H1 (cell line): Measurements from ENCODE around the gene PSMC3IP. TPM values are rescaled to one million over a fixed set of nuclear protein-coding genes. Genes with fewer than 3 reads are reported as not detected.

Source experiments
- CTCF ChIA-PET: fragments of 300-600 bp; sonication (Branson Sonifier 250); formaldehyde crosslinking; loops from one replicate; lab custom pipeline; 2021; ENCODE audit not compliant: partially characterized antibody; lab: Charles Lee
- POLR2A ChIA-PET: fragments of 300-600 bp; sonication (Branson Sonifier 250); formaldehyde crosslinking; loops from one replicate; lab custom pipeline; 2021; ENCODE audit warnings: inconsistent platforms; ENCODE audit not compliant: partially characterized antibody; lab: Charles Lee
- DNase-seq, 2 experiments: peaks; one replicate each; pipeline versions ENCODE4 v3.0.0 to v3.0.0-alpha.2; 2010 to 2022; ENCODE audit warnings: low spot score in 2 of 2, low read depth in 1 of 2, mixed read lengths in 1 of 2
- FAIRE-seq: peaks from 2 replicates; lab custom pipeline; 2011; peaks lifted over from hg19 to GRCh38; lab: Jason Lieb, UNC
- H2AFZ ChIP-seq: 2 replicates; pipeline ENCODE4 v1.8.1; 2012; ENCODE audit warnings: low read length, inconsistent platforms
- H2AK5ac ChIP-seq: 2 replicates; pipeline ENCODE4 v1.6.1; 2013; ENCODE audit warnings: low read depth, low read length
- H2BK120ac ChIP-seq: replicated peaks from 2 replicates; pipeline ENCODE3; 2013; ENCODE audit warnings: low read depth, low read length, inconsistent platforms
- H2BK12ac ChIP-seq: 2 replicates; pipeline ENCODE4 v1.6.1; 2013; ENCODE audit warnings: low read depth, low read length
- H2BK15ac ChIP-seq: 2 replicates; pipeline ENCODE4 v1.6.1; 2013; ENCODE audit warnings: low read length
- H2BK20ac ChIP-seq: 2 replicates; pipeline ENCODE4 v1.6.1; 2013; ENCODE audit warnings: low read length
- H2BK5ac ChIP-seq: 2 replicates; pipeline ENCODE4 v1.6.1; 2013; ENCODE audit warnings: low read depth, low read length
- H3K14ac ChIP-seq: 2 replicates; pipeline ENCODE4 v1.6.1; 2013; ENCODE audit warnings: inconsistent platforms; ENCODE audit not compliant: insufficient read length
- H3K18ac ChIP-seq: 2 replicates; pipeline ENCODE4 v1.6.1; 2013; ENCODE audit warnings: low read length; ENCODE audit errors: extremely low read depth
- H3K23ac ChIP-seq: 2 replicates; pipeline ENCODE4 v1.6.1; 2013; ENCODE audit warnings: inconsistent platforms; ENCODE audit not compliant: insufficient read length
- H3K23me2 ChIP-seq: 2 replicates; pipeline ENCODE4 v1.6.1; 2013; ENCODE audit warnings: low read depth, low read length
- H3K27ac ChIP-seq: 2 replicates; pipeline ENCODE4 v1.6.1; 2011; ENCODE audit warnings: low read depth, low read length, inconsistent platforms
- H3K27me3 ChIP-seq, 4 experiments: replicated peaks in 1 of 4; 1 replicate in 1 of 4; 2 replicates in 3 of 4; pipeline versions ENCODE4 v1.6.1 to v1.8.1; 2011 to 2013; ENCODE audit warnings: low read length in 3 of 4, mild to moderate bottlenecking in 3 of 4, inconsistent platforms in 2 of 4, mixed read lengths in 2 of 4, moderate library complexity in 1 of 4; ENCODE audit not compliant: control insufficient read depth in 3 of 4, insufficient read depth in 3 of 4; ENCODE audit errors: extremely low read depth in 1 of 4
- H3K36me3 ChIP-seq, 4 experiments: 2 replicates each; pipeline versions ENCODE4 v1.6.1 to v1.8.1; 2011 to 2013; ENCODE audit warnings: mild to moderate bottlenecking in 4 of 4, low read length in 3 of 4, moderate library complexity in 2 of 4, control low read depth in 1 of 4, inconsistent platforms in 1 of 4; ENCODE audit not compliant: insufficient read depth in 4 of 4, control insufficient read depth in 2 of 4
- H3K4ac ChIP-seq: replicated peaks from 2 replicates; pipeline ENCODE3; 2013; ENCODE audit warnings: low read length, low read depth, mixed read lengths, inconsistent platforms; ENCODE audit not compliant: insufficient read length
- H3K4me1 ChIP-seq, 4 experiments: replicated peaks in 1 of 4; 1 replicate in 1 of 4; 2 replicates in 3 of 4; pipeline versions ENCODE4 v1.6.1 to v1.8.1; 2011 to 2013; ENCODE audit warnings: low read length in 3 of 4, inconsistent platforms in 2 of 4, mixed read lengths in 1 of 4; ENCODE audit not compliant: insufficient read depth in 4 of 4, control insufficient read depth in 3 of 4
- H3K4me2 ChIP-seq, 2 experiments: 2 replicates each; pipeline versions ENCODE4 v1.6.1 to v1.8.1; 2011 to 2013; ENCODE audit warnings: low read depth in 2 of 2, low read length in 2 of 2, control low read depth in 1 of 2, inconsistent platforms in 1 of 2, mild to moderate bottlenecking in 1 of 2; ENCODE audit not compliant: insufficient read depth in 1 of 2
- H3K4me3 ChIP-seq, 4 experiments: fragments of 200-600, 300-600 bp in 1 of 4; sonication (generic), shearing (Covaris generic), sonication (Bioruptor Twin) in 1 of 4; 2 replicates each; pipeline versions ENCODE4 v1.5.1 to v1.8.1; 2011 to 2016; ENCODE audit warnings: low read length in 4 of 4, low read depth in 3 of 4, control low read depth in 2 of 4, inconsistent platforms in 2 of 4, mild to moderate bottlenecking in 2 of 4, mixed read lengths in 1 of 4, moderate library complexity in 1 of 4; ENCODE audit not compliant: insufficient read depth in 2 of 4; ENCODE audit errors: extremely low read depth in 1 of 4
- H3K56ac ChIP-seq: replicated peaks from 2 replicates; pipeline ENCODE3; 2013; ENCODE audit warnings: low read depth, mild to moderate bottlenecking, mixed read lengths, low read length, inconsistent platforms; ENCODE audit not compliant: insufficient read length
- H3K79me1 ChIP-seq: 2 replicates; pipeline ENCODE4 v1.6.1; 2013; ENCODE audit warnings: low read depth, low read length, control low read depth
- H3K79me2 ChIP-seq, 2 experiments: 2 replicates each; pipeline versions ENCODE4 v1.6.1 to v1.8.1; 2012 to 2013; ENCODE audit warnings: low read length in 2 of 2, mild to moderate bottlenecking in 2 of 2, inconsistent platforms in 1 of 2; ENCODE audit not compliant: insufficient read depth in 2 of 2, control insufficient read depth in 1 of 2
- H3K9ac ChIP-seq, 4 experiments: replicated peaks in 1 of 4; 1 replicate in 1 of 4; 2 replicates in 3 of 4; pipeline versions ENCODE4 v1.6.1 to v1.8.1; 2011 to 2013; ENCODE audit warnings: low read depth in 3 of 4, low read length in 3 of 4, control low read depth in 2 of 4, mild to moderate bottlenecking in 2 of 4, moderate library complexity in 2 of 4, inconsistent platforms in 1 of 4; ENCODE audit errors: extremely low read depth in 1 of 4
- H3K9me3 ChIP-seq, 2 experiments: 2 replicates each; pipeline versions ENCODE4 v1.6.1 to v1.8.1; 2012 to 2013; ENCODE audit warnings: mild to moderate bottlenecking in 2 of 2, moderate library complexity in 2 of 2, control low read depth in 1 of 2, inconsistent platforms in 1 of 2, low read depth in 1 of 2, low read length in 1 of 2, mixed read lengths in 1 of 2; ENCODE audit not compliant: insufficient read depth in 2 of 2
- H4K20me1 ChIP-seq, 2 experiments: replicated peaks in 1 of 2; 2 replicates each; pipeline versions ENCODE3 to v1.8.1; 2011 to 2013; ENCODE audit warnings: inconsistent platforms in 2 of 2, low read length in 2 of 2, mild to moderate bottlenecking in 1 of 2; ENCODE audit not compliant: insufficient read depth in 2 of 2, control insufficient read depth in 1 of 2
- H4K5ac ChIP-seq: 2 replicates; pipeline ENCODE4 v1.6.1; 2013; ENCODE audit warnings: low read length, low read depth, mixed read lengths, inconsistent platforms; ENCODE audit not compliant: insufficient read length
- H4K8ac ChIP-seq: 2 replicates; pipeline ENCODE4 v1.8.0; 2013; ENCODE audit warnings: mild to moderate bottlenecking, moderate library complexity, low read length, inconsistent platforms; ENCODE audit not compliant: insufficient read depth; ENCODE audit errors: extremely low read depth
- H4K91ac ChIP-seq: replicated peaks from 2 replicates; pipeline ENCODE3; 2013; ENCODE audit warnings: low read length, mixed read lengths, inconsistent platforms; ENCODE audit not compliant: insufficient read length
- CBX5 ChIP-seq: fragments of 300-800, 300-1000 bp; sonication (generic); IDR thresholded peaks from 2 replicates; pipeline ENCODE4 v1.7.1; 2016; ENCODE audit warnings: antibody characterized with exemption, low read length, low read depth
- POU5F1 ChIP-seq: IDR thresholded peaks from 2 replicates; pipeline ENCODE4 v1.6.1; 2011; ENCODE audit warnings: low read depth, mild to moderate bottlenecking, low read length, moderate library complexity
- RAD21 ChIP-seq, 2 experiments: IDR thresholded peaks in 1 of 2; conservative IDR thresholded peaks in 1 of 2; 2 replicates each; pipeline ENCODE4 v1.6.1; 2011; ENCODE audit warnings: low read depth in 2 of 2, low read length in 2 of 2, improper control_type of control experiment in 1 of 2, inconsistent platforms in 1 of 2, mild to moderate bottlenecking in 1 of 2, moderate library complexity in 1 of 2
- SP1 ChIP-seq: IDR thresholded peaks from 2 replicates; pipeline ENCODE4 v1.6.1; 2011; ENCODE audit warnings: low read depth, low read length
- WGBS, 2 experiments: shearing (Covaris generic) in 1 of 2; methylation state at CpG; one replicate each; pipeline versions ENCODE4 v1.1.6 to v1.1.7; 2013 to 2015; ENCODE audit warnings: low lambda C conversion rate in 2 of 2, mixed read lengths in 2 of 2, inconsistent platforms in 1 of 2, low coverage in 1 of 2, missing lambda C conversion rate in 1 of 2; ENCODE audit not compliant: insufficient replicate concordance in 2 of 2, insufficient coverage in 1 of 2, insufficient read length in 1 of 2; ENCODE audit errors: extremely low coverage in 1 of 2, missing lambda C conversion rate in 1 of 2; 5-methylcytosine and 5-hydroxymethylcytosine counted together
- polyA plus RNA-seq, 7 experiments: library from polyadenylated mRNA; depleted of rRNA in 3 of 7; stranded (reverse) in 5 of 7; unstranded in 2 of 7; fragments of >200 nt in 5 of 7; fragments of 200-250 nt in 2 of 7; gene quantifications; 1 replicate in 5 of 7; 2 replicates in 1 of 7; 4 replicates in 1 of 7; pipeline versions ENCODE4 v1.2.1 to v1.2.3, GENCODE V29; 2011 to 2013; ENCODE audit warnings: missing spikeins in 2 of 7, mixed read lengths in 2 of 7
- total RNA-seq: library from RNA; stranded (reverse); fragmentation: NEBNext Ultra II Directional; extraction: Animal tissue kit (Norgen Biotek cat#: 25700); gene quantifications from 2 replicates; pipeline ENCODE4 v1.2.1, GENCODE V29; 2021

PSMC3IP gene
- total and polyA plus RNA-seq, 2 of the 8 experiments (the other 6 are each of a cell fraction or from before 2014, with no cell fraction given) = 11.5 to 21.9 TPM

- H2BK12ac ChIP-seq = no peak overlapping the region
- H3K9me3 ChIP-seq = no peaks in the 10 kb centered on the region
- H2AFZ ChIP-seq = no peak overlapping the region
- no peak overlapping the region for H3K27ac ChIP-seq
- H3K23me2 ChIP-seq = no peaks in the 10 kb centered on the region
- H3K79me2 ChIP-seq = no peaks in the 10 kb centered on the region
- no peak overlapping the region for H3K4ac ChIP-seq
- ChIA-PET CTCF (interaction anchor here (0.8 to 1.9 kb wide), 7 partner anchors 8 to 112 kb away, joined by 3 to 4 read pairs (median 4); partner anchors contain the start of genes PSMC3IP and RETREG3), POLR2A (interaction anchor here (1.3 to 1.4 kb wide), 2 partner anchors 9 to 13 kb away, joined by 3 read pairs; no protein-coding TSS in a partner anchor)
- H3K18ac ChIP-seq = no peak overlapping the region
- H3K4me1 ChIP-seq = no peaks in the 10 kb centered on the region
- no peaks in the 10 kb centered on the region for H3K79me1 ChIP-seq
- H3K56ac ChIP-seq = no peak overlapping the region
- no peak overlapping the region for H2BK120ac ChIP-seq
- no peak overlapping the region for H3K14ac ChIP-seq
- H3K4me2 ChIP-seq = no peak overlapping the region
- DNase-seq (no peak), FAIRE-seq (no peak)
- no peak overlapping the region for H3K9ac ChIP-seq
- H3K4me3 ChIP-seq = no peak overlapping the region
- no peak overlapping the region for H4K8ac ChIP-seq
- H3K23ac ChIP-seq = no peak overlapping the region
- H4K5ac ChIP-seq = no peak overlapping the region
- H2AK5ac ChIP-seq = no peak overlapping the region
- H4K91ac ChIP-seq = no peak overlapping the region
- 91% methylated on average over 7 of the region's 7 CpGs; no CpG with 5 or more reads in 1 of the 2 experiments for WGBS, 2 experiments
- H2BK20ac ChIP-seq = no peak overlapping the region
- no peak overlapping the region for H2BK5ac ChIP-seq
- peaks cover 14 to 55% (median 32%) of the 10 kb centered on the region in 4 experiments for H3K36me3 ChIP-seq
- no peak overlapping the region for H2BK15ac ChIP-seq
- peaks cover 0 to 2% of the 10 kb centered on the region in 2 experiments for H4K20me1 ChIP-seq
- no peaks in the 10 kb centered on the region for H3K27me3 ChIP-seq
- TF ChIP-seq CBX5 (no peak), RAD21 (IDR thresholded peaks at IDR 0.05 in 1 of 2, conservative IDR thresholded peaks at IDR 0.05 in 1 of 2; ENCODE audit: low read depth in 2 of 2, low read length in 2 of 2) (no peak), SP1 (no peak), POU5F1 (no peak)
These were observed 9.1 kb upstream of the PSMC3IP start for GRCh38 chr17:42586514-42587230.
